HPDE6-E6E7 (cell line): ENCODE measurements around the gene PALLD.
A peak's percentile ranks its signal among the peaks of the same experiment; 100 is the strongest.
"Not testable (repeated sequence)": the region's sequence is repeated elsewhere in the genome, so short reads cannot be mapped to it uniquely, and the experiment has no call there.

Experiments
- DNase-seq: peaks from one replicate; pipeline ENCODE4 v3.0.0; 2011; ENCODE audit warnings: missing footprints; ENCODE audit errors: extremely low spot score

Gene PALLD

GRCh38 chr4:168907119-168907698 lies 410.4 kb downstream of the PALLD start:
- DNase-seq = no peak

DNA sequence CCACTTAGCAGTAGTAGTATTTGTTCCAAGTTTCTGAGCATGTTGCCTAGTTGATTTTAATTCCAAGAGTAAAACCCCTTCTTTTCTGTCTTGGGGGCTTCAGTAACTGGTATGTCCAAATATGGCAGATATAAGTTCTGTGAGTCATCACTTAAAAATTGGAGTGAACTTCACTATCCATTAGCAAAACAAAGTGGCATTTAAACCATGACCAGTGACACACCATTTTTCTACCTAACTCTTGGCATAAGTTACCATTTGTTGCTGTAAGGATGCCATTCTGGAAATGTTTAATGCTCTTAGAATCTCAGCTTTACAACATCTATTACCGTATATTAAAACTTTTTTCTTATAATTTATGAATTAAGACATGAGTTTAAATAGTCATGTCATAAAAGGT lies 411.2 kb downstream of the PALLD start:
- no peak for DNase-seq

DNA sequence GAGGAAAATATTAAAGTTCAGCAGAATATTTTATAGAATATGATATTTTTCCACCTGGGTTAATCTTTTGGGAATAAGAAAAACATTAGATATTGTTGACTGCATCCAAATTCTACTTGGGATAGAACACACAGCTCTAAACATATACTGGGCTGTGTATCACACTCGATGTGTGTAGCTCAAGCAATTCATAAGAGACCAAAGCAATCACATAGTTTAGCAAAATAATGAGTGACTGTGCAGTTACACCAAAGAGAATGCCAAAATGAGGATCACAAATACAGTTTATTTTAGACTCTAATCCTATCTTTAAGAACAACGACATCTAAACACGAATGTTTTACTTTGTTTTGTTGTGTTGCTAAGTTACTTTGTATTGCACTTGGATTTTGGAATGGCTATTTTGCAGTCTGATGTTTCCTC lies 412.0 kb downstream of the PALLD start:
- DNase-seq = no peak

DNA sequence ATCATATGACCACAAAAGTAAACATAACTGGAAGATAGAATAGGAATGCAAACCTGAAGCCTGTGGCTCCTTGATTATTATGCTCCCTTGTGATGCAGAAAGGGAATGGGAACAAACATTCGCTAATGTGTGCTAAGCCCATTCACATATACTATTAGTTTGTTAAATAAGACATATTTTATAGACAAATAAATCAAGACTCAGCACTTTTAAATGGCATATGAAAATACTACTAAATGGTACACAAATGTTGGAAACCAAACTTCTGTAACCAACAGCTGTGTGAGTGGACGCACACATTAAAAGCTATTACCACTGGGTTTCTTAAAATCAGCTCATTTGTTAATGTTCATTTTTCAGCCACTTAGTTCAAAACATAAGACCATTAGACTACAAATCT lies 417.2 kb downstream of the PALLD start:
- no peak for DNase-seq

- DNase-seq = peak; percentile 19
These were observed 420.4 kb downstream of the PALLD start for GRCh38 chr4:168917138-168917779.

GRCh38 chr4:168919706-168920324 lies 423.0 kb downstream of the PALLD start:
- DNase-seq = no peak

DNA sequence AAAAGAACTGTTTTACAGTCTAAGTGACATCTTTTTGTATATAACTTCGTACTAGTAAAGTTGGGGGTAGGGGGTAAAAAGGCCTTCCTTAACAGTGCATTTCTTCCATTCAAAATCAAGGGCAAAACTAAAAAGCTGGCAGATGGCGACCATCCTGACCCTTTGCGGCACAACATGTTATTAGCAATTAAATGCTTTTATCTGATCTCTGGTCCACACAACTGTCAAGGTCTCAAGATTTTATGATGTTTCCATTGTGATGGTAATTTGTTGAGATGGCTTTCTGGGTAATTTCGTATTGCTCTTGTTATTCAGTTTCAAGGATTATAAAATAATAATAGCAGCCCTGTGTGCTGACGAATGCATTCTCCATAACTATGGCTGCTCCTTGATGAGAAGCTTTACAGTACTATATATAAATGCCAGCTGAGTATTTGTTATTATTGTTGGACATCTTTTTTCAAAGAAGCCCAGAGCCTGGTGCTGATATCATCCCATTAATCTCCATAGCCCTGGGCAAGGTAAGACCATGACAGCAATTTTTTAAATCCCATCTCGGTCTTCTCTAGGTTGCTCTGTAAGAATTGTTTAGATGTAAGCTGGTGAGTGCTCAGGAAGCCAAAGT lies 423.7 kb downstream of the PALLD start:
- DNase-seq = no peak

DNA sequence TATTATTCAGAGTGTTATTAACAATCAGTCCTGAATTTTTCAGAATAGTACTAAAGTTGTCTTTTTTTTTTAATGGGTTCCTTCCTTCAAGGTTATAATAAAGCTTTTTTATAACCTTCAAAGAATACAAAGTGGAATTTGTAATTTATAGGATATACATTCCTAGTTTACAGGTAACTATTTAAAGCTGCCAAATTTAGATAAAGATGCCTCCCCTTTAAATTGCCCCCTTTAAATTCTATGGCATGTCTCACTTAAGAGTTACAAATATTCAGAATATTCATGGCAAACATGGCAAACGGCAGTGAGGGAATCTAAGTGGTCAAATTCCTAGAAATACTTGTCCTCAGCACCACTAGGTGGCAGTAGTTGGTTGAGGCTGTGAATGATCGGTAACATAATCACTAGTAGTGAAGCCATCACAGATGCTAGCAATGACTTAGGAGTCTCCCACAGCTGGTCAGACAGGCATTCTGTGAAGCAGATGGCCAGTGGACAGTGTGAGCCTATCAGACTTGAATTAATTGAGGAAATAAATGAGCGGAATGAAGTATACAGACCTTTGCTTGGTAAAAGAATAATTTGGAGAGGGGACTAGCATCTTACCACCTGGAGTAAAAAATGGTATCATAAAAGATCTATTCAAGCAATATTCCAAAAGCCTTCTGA lies 426.8 kb downstream of the PALLD start:
- peak; percentile 49 for DNase-seq

DNA sequence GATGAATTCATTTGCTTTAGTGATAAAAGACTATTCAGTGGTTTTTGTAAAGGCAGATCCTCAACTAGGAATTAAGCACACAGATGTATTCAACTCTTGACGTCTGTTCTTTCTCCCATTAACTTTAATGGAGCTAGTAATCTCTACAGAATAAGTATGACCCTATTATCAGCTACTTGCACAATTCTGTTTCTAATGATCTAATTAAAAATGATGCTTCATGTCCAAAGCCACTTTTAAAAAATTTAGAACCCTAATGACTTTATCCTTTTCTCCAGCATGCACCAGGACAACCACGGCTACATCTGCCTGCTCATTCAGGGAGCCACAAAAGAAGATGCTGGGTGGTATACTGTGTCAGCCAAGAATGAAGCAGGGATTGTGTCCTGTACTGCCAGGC lies 427.8 kb downstream of the PALLD start:
- no peak for DNase-seq

DNA sequence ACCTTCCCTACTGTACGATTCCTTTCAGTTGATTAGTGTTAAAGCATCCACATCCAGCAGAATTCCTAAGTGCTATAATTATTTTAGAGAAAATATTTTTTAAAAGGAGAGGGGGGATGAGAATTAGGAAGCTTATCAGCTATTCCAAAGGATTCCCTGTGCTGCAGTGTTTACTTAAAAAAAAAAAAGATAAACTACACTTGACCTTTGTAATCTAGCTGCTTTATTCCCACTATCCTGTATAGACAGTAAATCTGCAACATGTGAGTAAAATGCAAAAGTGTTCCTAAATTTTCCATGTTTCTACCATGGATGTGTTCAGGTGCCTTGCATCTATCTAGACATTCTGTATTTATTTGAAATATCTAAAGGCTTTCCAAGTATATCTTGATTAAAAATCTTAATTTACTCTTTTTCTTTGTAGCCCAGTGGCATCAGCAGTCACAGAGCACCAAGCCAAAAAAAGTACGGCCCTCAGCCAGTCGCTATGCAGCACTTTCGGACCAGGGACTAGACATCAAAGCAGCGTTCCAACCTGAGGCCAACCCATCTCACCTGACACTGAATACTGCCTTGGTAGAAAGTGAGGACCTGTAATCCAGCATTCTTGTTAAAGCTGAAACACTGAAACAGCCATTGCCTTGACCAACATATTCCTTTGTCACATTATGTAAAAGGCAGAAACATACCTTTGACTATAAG lies 429.1 kb downstream of the PALLD start:
- DNase-seq = no peak

- DNase-seq = no peak
These were observed 431.5 kb downstream of the PALLD start for GRCh38 chr4:168928346-168928745.

DNA sequence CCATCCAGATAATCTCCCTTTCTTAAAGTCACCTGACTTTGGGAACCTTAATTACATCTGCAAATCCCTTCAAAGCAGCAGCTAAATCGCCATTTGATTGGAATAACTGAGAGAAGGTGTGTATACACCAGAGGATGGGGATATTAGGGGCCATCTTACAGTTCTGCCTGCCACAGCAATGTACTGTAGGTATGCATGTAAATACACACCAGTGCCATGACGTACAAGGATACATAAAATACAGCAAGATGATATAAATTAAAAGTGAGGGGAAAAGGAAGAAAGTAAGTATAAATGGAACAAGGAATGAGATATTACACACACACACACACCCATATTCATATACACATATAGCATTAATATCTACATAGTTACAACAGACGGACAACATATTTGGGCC lies 432.0 kb downstream of the PALLD start:
- DNase-seq = no peak

DNA sequence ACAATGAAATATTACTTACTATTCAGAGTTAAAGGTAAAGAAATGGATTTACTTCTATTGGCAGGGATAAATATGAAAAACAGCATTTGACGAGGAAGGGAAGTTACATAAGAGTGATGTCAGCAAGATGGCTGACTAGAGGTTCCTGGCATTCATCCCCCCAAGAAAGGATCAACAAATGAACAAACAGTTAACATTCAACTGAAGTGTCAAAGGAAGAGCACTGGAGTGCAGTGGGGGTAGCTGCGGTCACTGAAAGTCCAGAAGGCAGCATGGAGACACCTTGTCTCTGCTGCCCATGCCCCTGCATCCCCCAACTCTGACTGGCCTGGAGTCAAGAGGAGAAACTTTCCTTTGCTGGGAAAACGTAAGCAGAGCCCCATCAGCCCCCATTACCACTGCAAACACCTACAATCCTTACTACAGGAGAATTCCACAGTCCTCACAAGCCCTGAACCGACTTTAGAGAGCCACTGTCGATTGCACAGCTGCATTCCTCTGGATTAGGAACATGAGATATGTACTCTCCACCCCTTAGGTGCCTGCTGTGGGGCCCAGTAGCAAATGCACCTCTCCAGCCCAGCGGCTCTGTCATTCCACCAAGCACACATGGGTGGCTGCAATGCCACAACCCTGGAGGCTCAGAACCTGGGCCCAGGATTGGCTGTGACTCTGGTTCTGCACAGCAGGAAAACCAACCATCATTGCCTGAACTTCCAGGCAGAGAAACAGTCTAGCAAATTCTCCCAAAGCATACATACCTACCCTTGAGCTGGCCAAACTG lies 433.8 kb downstream of the PALLD start:
- no peak for DNase-seq

GRCh38 chr4:168931215-168931650 lies 434.4 kb downstream of the PALLD start:
- DNase-seq = no peak

DNA sequence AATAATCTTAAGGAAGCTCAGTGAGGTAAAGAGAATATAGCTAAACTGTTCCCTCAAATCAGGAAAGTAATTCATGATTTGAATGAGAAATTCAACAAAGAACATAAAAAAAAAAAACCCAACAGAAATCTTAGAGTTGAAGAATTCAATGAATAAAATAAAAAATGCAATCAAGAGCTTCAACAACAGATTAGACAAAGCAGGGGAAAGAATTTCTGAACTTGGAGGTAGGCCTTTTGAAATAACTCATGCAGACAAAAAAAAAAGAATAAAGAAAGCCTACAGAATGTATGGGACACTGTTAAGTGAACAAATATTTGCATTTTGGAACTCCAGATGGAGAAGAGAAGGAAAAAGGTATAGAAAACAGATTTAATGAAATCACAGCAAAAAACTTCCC lies 435.3 kb downstream of the PALLD start:
- DNase-seq = no peak

- DNase-seq = no peak
These were observed 436.6 kb downstream of the PALLD start for GRCh38 chr4:168933423-168933822.

GRCh38 chr4:168937473-168937872 lies 440.6 kb downstream of the PALLD start:
- not testable (repeated sequence) for DNase-seq

- DNase-seq = no peak
These were observed 446.1 kb downstream of the PALLD start for GRCh38 chr4:168942985-168943384.

DNA sequence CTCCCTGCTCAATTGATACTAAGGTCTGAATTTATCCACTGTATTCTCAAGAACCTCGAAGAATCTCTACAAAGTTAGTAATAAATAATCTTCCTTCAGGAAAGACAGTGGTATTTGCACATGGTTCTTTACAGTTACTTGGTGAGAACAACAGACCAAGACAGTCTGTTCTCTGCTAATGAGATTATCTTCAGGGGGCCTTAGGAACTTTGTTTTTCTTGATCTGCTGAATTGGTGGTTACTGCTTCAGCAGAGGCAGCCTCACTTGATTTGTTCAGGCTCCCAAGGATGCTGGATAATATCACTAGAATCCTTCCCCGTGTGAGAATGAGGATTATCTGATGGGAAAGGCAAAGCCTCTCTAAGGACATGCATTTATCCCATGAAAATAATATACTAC lies 448.4 kb downstream of the PALLD start:
- no peak for DNase-seq

DNA sequence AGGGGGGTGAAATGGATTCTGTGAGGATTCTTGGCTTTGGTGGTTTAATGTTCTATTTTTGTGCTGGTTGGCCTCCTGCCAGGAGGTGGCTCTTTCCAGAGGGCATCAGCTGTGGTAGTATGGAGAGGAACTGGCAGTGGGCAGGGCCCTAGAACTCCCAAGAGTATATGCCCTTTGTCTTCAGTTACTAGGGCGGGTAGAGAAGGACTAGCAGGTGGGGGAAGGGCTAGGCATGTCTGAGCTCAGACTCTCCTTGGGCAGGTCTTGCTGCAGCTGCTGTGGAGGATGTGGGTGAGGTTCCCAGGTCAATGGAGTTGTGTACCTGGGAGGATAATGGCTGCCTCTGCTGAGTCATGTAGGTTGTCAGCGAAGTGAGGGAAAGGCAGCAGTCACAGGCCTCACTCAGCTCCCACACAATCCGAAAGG lies 456.0 kb downstream of the PALLD start:
- not testable (repeated sequence) for DNase-seq

DNA sequence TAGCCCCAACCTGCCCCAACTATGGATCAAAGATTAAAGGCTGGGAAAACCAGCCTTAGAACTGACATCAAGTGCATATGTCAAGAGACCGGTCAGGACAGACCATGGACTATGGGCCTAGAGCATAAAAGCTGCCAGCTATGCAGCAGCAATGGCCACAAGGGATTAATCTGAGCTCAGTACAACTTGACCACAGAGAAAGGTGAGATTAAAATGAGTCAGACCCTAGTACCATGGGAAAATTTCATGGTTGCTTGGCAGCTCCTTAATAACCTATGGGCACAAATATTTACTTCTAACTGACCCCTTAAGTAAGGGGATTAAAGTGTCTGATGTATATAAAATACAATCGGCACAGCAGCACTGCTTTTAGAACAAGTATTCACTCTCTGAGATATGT lies 458.8 kb downstream of the PALLD start:
- no peak for DNase-seq
